GM19463 (cell line): ENCODE measurements around the gene SCAMP1.

Experiments
- ATAC-seq: cut with Tn5 transposase; IDR thresholded peaks from one replicate; pipeline ENCODE4 v1.9.1; 2021; ENCODE audit warnings: mild to moderate bottlenecking, moderate library complexity; ENCODE audit not compliant: unreplicated experiment

The SCAMP1 gene

GRCh38 chr5:78509884-78510769 is 149.7 kb downstream of the SCAMP1 start:
- ATAC-seq = peak; percentile 84

DNA sequence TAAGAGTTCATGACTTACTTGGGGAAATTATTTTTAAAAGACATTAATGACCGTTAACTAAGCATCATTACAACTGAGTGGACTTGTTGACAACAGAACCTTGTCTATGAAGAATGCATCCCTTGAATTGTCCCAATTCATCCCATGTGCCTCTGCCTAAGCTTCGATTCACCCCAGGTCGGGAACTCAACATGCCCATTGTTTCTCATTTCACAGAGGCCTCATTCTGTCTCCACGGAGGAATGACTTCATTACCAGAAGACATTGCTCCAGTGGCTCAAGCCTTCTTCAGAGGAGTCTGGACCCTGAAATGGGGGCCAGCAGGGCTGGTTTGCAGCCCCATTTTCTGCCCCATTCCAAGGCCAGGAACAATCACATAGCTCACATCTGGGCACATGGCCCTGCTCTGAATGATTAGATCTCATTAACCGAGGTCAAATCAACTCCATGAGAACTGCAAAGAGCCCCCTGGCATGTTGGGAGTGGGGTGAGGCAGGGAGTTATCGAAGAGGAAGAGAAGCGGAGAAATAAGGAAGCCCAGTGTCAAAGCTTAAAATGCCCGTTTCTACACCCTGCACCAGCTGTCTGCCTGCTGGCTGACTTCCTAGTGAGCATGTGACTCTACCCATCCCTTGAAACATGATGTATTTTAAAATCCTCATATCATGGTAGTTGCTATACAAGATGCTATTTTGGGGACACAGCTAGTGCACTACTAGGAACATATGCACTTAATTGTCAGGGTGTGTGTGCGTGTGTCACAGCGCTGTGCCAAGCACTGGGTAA is 150.9 kb downstream of the SCAMP1 start:
- no peak for ATAC-seq

GRCh38 chr5:78512435-78512834 is 152.0 kb downstream of the SCAMP1 start:
- no peak for ATAC-seq

DNA sequence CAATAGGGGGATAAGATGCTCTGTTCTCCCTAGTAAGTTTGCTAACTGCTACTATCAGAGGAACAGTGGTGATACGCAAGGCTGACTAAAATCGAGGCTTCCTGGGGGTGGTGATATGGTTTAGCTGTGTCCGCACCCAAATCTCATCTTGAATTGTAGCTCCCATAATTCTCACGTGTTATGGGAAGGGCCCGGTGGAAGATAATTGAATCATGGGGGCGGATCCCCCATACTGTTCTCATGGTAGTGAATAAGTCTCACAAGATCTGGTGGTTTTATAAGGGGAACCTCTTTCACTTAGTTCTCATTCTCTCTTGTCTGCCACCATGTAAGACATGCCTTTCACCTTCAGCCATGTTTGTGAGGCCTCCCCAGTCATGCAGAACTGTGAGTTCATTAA is 153.0 kb downstream of the SCAMP1 start:
- no peak for ATAC-seq

DNA sequence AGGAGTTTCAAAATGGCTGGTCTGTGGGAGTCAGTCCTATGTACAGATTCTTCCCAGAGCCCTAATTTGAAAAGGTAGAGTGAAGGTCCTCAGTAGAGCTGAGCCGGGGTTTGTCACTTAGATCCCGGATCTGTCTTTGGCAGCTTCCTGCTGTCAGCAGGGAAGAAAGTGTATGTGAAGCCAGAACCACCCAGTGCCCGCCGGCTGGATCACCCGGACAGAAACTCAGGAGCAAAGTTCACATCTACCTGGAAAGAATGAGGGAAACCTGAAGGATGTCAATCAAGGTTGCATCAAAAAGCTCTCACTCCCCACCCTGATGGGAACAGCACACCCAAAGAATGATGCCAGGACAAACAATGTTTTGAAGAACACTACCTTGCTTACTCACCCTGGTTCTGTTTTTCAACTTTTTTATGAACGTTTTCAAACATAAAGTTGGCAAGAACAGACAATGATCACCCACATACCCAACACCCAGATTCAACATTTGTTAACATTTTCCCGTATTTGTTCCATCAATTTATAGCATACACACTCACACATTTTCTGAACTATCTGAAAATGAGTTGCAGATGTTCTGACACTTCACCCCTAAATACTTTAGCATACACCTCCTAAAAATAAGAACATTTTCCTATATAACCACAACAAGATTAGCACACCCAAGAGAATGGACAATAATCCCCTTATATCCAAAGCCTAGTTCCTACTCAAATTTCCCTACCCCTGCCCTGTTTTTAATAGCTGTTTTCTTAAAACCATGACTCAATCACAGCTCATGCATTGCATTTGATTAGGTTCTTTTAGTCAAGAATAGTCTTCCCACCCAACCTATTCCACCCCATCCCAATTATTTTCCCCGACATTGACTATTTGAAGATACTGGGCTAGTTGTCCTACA is 154.3 kb downstream of the SCAMP1 start:
- no peak for ATAC-seq

- no peak for ATAC-seq
Observed at GRCh38 chr5:78515670-78516069, 155.3 kb downstream of the SCAMP1 start.

- no peak for ATAC-seq
Observed at GRCh38 chr5:78518365-78519197, 158.2 kb downstream of the SCAMP1 start.

GRCh38 chr5:78519198-78519941 is 159.0 kb downstream of the SCAMP1 start:
- peak; percentile 41 for ATAC-seq

GRCh38 chr5:78521455-78521854 is 161.0 kb downstream of the SCAMP1 start:
- no peak for ATAC-seq

GRCh38 chr5:78522476-78523260 is 162.3 kb downstream of the SCAMP1 start:
- ATAC-seq = no peak

DNA sequence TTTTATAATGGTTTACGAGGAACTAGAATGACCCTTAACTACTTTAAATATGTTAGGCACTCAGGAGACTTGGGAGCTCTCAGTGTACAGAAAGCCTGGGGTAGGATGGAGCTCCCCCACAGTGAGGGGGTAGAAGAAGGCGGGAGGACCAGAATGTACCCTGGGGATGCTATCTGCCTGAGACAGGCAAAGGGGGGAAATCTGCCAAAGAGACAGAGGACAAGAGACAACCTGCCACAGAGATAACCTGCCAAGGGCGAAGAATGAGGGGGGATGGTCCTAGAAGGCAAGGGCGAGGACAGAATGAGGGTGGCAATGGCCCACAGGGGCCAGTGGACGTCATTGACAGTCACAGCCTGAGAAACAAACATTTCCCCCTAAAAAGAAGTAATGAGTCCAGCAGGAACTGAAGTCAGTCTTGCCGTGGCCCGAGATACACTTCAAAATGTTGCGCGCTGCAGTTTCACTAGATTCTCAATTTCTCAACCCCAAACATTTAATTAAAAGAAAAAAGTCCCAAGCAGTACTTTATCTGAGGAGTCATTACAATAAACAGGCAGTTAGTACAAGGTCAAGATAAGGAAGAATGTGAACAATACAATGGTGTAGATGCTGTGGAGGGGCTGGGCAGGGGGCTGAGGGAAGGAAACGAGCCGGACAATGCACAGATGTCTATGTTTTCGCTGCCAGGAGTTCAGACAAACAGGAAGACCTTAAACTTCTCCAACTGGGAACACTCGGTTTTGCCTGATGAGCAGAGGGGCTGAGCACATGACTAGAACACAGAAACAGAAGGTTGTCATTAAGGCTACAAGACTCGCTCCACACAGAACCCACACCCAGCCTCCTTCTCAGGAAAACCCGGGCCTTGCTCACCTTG is 163.1 kb downstream of the SCAMP1 start:
- ATAC-seq = no peak

- peak; percentile 38 for ATAC-seq
Observed at GRCh38 chr5:78526049-78526525, 165.7 kb downstream of the SCAMP1 start.

DNA sequence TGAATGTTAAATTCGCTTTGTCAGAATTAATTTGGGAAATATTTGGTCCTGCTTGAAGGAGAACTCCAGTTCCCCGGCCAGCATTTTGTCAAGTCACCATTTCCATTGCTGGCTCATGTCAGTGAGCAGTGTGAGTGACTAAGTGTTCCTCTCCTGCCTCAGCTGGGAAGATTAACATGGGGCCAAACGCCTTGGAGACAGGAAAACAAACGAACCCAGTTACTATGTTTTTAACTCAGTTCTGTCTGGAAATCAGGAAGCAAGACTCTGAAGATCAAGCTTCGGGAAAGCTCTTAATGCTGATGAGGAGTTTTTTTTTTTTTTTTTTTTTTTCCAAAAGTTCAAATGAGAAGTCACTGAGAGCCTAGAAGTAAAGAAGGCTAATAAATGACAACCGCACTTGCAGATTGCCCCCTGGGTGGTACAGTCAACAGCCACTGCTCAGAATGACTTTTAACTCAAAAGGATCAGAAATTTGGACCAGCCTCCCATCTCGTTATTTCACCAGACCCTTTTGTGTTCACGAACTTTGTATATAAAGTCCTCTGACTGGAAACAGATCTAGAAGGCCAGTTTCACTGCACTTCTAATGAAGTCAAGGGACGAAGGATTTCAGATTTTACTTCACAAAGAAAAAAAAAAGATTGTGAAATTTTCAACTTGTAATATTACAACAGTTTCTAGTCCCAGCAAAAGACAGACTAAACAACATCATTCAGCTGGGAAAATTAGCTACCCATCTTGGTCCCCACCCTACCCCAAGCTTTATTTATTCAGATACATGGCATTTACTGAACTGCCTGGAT is 166.8 kb downstream of the SCAMP1 start:
- no peak for ATAC-seq

GRCh38 chr5:78527925-78528324 is 167.5 kb downstream of the SCAMP1 start:
- no peak for ATAC-seq
